Measurements from ENCODE around the gene DCDC1. TPM values are rescaled to one million over a fixed set of nuclear protein-coding genes. Genes with fewer than 3 reads are reported as not detected.

DCDC1 gene
- total RNA-seq, 6 experiments from 2014 or later: not detected

DNA sequence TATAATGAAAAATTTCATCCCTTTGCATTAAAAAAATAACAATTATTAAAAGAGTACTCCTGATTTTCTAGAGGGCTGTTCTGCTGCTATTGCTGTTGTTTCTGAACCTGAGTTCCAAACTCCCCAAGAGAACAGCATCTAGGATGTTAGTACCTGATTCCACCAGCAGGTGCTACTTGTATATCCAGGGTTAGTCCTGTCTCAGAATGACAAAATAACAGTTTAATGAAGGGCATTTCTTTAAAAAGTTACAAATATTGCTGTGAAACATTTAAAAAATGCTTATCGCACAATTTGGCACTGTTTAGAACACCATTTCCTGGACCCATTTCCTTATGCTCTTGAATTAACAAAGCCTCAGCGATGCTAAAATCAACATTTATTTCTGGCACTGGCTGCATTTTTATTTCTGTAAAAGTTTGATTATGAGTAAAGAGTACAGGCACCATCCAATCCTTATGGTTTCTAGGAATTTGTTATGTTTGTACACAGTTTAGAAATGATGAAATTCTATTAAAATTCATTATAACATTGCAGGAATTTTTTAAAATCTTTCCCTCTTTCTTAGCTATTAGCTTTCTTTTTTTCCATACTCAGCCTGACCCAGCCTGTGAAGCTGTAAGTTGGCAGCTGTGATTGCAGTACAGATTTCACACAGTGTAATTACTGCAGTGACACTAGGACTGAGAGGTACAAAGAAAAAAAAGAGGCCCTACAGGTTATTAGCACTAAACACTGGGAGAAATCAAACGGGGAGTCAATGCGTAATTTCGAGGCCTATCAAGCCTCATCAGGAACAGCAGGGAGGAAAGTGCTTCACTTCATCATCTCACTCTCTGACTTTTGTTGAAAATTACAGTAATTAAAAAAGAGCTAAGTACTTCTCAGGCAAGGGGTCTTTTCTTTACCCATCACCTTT, 208.8 kb downstream of the DCDC1 start:
- no peak for DNase-seq
- TF ChIP-seq, protein P1, sequence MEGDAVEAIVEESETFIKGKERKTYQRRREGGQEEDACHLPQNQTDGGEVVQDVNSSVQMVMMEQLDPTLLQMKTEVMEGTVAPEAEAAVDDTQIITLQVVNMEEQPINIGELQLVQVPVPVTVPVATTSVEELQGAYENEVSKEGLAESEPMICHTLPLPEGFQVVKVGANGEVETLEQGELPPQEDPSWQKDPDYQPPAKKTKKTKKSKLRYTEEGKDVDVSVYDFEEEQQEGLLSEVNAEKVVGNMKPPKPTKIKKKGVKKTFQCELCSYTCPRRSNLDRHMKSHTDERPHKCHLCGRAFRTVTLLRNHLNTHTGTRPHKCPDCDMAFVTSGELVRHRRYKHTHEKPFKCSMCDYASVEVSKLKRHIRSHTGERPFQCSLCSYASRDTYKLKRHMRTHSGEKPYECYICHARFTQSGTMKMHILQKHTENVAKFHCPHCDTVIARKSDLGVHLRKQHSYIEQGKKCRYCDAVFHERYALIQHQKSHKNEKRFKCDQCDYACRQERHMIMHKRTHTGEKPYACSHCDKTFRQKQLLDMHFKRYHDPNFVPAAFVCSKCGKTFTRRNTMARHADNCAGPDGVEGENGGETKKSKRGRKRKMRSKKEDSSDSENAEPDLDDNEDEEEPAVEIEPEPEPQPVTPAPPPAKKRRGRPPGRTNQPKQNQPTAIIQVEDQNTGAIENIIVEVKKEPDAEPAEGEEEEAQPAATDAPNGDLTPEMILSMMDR (IDR thresholded peaks at IDR 0.05): peak; percentile 58
- no peak overlapping the region for H3K27ac Mint-ChIP-seq
- no peaks in the 10 kb centered on the region for H3K4me1 Mint-ChIP-seq (ENCODE audit: low read depth)
- H3K36me3 Mint-ChIP-seq (ENCODE audit: low read depth): no peaks in the 10 kb centered on the region
- no peak overlapping the region for H3K4me3 Mint-ChIP-seq
- H3K9me3 Mint-ChIP-seq: peaks cover 13% of the 10 kb centered on the region
- no peaks in the 10 kb centered on the region for H3K27me3 Mint-ChIP-seq (ENCODE audit: insufficient read depth)

DNA sequence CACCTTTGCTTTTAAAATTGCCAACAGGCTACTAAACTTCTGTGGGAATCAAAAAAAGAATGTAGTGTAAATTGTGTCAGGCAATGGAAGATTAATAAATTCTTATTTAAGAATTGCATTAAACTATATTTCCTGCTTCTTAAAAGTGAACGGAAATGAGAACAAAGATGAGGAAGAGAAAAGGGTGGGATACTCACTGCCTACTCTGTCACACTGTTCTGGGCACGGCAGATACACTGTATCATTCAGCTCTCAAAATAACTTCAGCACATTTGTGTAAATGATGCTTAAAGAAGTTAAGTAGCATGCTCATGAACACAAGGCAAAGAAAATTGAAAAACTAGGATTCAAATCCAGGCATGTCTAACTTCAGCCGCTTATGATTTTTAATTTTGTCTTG, 218.7 kb downstream of the DCDC1 start:
- no peaks in the 10 kb centered on the region; the same call in 1 of the 2 replicates for H3K27me3 Mint-ChIP-seq (ENCODE audit: insufficient read depth)
- no peak for DNase-seq
- H3K4me1 Mint-ChIP-seq (ENCODE audit: low read depth): no peaks in the 10 kb centered on the region
- H3K36me3 Mint-ChIP-seq (ENCODE audit: low read depth): no peaks in the 10 kb centered on the region
- TF ChIP-seq, protein P1 (IDR thresholded peaks at IDR 0.05): no peak
- no peak overlapping the region for H3K4me3 Mint-ChIP-seq
- no peak overlapping the region for H3K27ac Mint-ChIP-seq
- H3K9me3 Mint-ChIP-seq: peaks cover 52% of the 10 kb centered on the region

DNA sequence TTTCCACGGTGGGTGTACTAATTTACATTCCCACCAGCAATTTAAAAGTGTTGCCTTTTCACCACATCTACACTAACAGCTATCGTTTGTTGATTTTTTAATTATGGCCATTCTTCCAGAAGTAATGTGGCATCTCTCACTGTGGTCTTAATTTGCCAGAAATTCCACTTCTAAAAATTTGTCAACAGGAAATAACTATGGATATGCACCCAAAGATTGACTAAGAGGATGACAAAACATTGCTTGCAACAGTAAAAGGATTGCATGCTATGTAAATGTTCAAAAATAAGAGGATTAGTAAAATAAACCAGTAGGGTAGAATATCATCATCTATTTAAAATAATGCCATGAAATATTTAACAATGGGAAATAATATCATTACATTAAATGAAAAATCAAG, 219.5 kb downstream of the DCDC1 start:
- Mint-ChIP-seq H3K27ac (no peak overlapping the region), H3K27me3 (ENCODE audit: insufficient read depth) (no peaks in the 10 kb centered on the region; the same call in 1 of the 2 replicates), H3K36me3 (ENCODE audit: low read depth) (no peaks in the 10 kb centered on the region), H3K4me1 (ENCODE audit: low read depth) (no peaks in the 10 kb centered on the region), H3K4me3 (no peak overlapping the region), H3K9me3 (peaks cover 45% of the 10 kb centered on the region)
- no peak for DNase-seq
- TF ChIP-seq, protein P1 (IDR thresholded peaks at IDR 0.05): no peak

DNA sequence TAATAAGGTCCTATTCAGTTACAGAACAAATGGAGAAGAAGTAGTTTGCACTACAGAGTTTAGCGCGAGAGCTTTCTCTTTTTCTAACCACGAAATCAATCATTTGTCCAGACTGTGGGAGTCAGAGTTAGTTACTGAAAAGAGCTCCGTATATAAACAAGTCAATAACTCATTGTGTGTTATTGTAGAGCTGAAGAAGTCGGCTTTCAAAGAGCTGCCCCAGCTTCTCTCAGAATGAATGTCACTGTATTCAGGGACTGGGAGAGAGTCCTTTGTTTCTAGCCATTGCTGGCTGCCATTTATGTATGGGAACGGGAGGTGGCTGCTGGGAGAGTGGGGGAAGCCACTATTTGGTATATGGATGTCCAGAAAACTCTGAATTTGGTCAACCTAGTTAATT, 227.8 kb downstream of the DCDC1 start:
- TF ChIP-seq, protein P1 (IDR thresholded peaks at IDR 0.05): no peak
- DNase-seq: no peak
- peaks cover 11% of the 10 kb centered on the region for H3K9me3 Mint-ChIP-seq
- no peak overlapping the region for H3K4me3 Mint-ChIP-seq
- H3K36me3 Mint-ChIP-seq (ENCODE audit: low read depth): no peaks in the 10 kb centered on the region
- H3K4me1 Mint-ChIP-seq (ENCODE audit: low read depth): no peaks in the 10 kb centered on the region
- H3K27ac Mint-ChIP-seq: no peak overlapping the region
- H3K27me3 Mint-ChIP-seq (ENCODE audit: insufficient read depth): no peaks in the 10 kb centered on the region

DNA sequence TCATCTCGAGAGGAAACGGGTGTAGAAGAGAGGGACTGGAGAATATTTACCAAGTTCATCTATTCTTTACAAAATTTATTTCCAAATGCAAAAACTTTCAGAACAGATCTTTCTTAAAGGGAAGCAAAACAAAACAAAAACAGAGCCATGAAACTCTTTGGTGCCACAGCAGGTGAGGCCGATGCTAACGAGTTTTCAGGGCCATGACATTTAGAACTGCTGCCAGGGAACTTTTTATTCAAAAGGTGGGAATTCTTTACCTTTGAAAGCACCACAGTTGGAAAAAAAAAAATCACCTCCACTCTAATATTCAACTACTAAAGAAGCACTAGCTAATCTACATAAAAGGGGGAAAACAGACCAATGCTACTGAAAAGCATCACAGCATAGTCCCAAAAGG, 230.1 kb downstream of the DCDC1 start:
- Mint-ChIP-seq H3K27ac (no peak overlapping the region), H3K4me3 (no peak overlapping the region)
- TF ChIP-seq, protein P1 (IDR thresholded peaks at IDR 0.05): no peak

More for the DNA sequence above, 230.1 kb downstream of the DCDC1 start:
- no peaks in the 10 kb centered on the region for H3K27me3 Mint-ChIP-seq (ENCODE audit: insufficient read depth)
- DNase-seq: no peak
- H3K9me3 Mint-ChIP-seq: peaks cover 7% of the 10 kb centered on the region
- H3K4me1 Mint-ChIP-seq (ENCODE audit: low read depth): no peaks in the 10 kb centered on the region
- H3K36me3 Mint-ChIP-seq (ENCODE audit: low read depth): no peaks in the 10 kb centered on the region
